WTC11 (cell line): ENCODE measurements around the gene CAMK2B. TPM values are rescaled to one million over a fixed set of nuclear protein-coding genes. Genes with fewer than 3 reads are reported as not detected.

Experiments used
- ATAC-seq: fragments of 200-7000 bp; cut with Tn5 transposase; 2 replicates; pipeline ENCODE4 v1.10.0; 2021; ENCODE audit warnings: mild to moderate bottlenecking, moderate library complexity
- CTCF ChIA-PET: fragments of 300-600 bp; sonication (Branson Sonifier 250); formaldehyde crosslinking; loops from one replicate; lab custom pipeline; 2021; ENCODE audit warnings: antibody characterized with exemption; lab: Charles Lee
- POLR2A ChIA-PET: fragments of 350-600 bp; sonication (Branson Sonifier 250); formaldehyde crosslinking; loops from one replicate; lab custom pipeline; 2021; ENCODE audit warnings: antibody characterized with exemption; lab: Charles Lee
- DNase-seq: peaks from one replicate; pipeline ENCODE4 v3.0.0; 2021; ENCODE audit warnings: low spot score
- H3K27ac Mint-ChIP-seq: 2 replicates; pipeline ENCODE4 v1.8.0; 2021; ENCODE audit warnings: mixed read lengths
- H3K27me3 Mint-ChIP-seq: 2 replicates; pipeline ENCODE4 v1.8.0; 2021; ENCODE audit warnings: low read depth, mild to moderate bottlenecking, moderate library complexity, mixed read lengths
- H3K36me3 Mint-ChIP-seq: 2 replicates; pipeline ENCODE4 v1.8.0; 2021; ENCODE audit warnings: mixed read lengths
- H3K4me1 Mint-ChIP-seq: 2 replicates; pipeline ENCODE4 v1.8.0; 2022; ENCODE audit warnings: mixed read lengths
- H3K4me3 Mint-ChIP-seq: 2 replicates; pipeline ENCODE4 v1.8.0; 2021; ENCODE audit warnings: mild to moderate bottlenecking, moderate library complexity, mixed read lengths
- H3K9me3 Mint-ChIP-seq: 2 replicates; pipeline ENCODE4 v1.8.0; 2021; ENCODE audit warnings: mixed read lengths
- AFF4 ChIP-seq: sonication (generic); formaldehyde crosslinking; IDR thresholded peaks from 2 replicates; pipeline ENCODE4 v1.8.1; 2023; ENCODE audit warnings: mild to moderate bottlenecking, missing genetic modification reagents, borderline replicate concordance
- ATF3 ChIP-seq: sonication (generic); formaldehyde crosslinking; conservative IDR thresholded peaks from 2 replicates; pipeline ENCODE4 v1.8.1; 2022; ENCODE audit warnings: mild to moderate bottlenecking, missing genetic modification reagents
- ATF6 ChIP-seq: sonication (generic); formaldehyde crosslinking; IDR thresholded peaks from 2 replicates; pipeline ENCODE4 v1.8.1; 2023; ENCODE audit warnings: mild to moderate bottlenecking, missing genetic modification reagents
- CBFB ChIP-seq: sonication (generic); formaldehyde crosslinking; IDR thresholded peaks from 2 replicates; pipeline ENCODE4 v1.8.1; 2022; ENCODE audit warnings: mild to moderate bottlenecking, low read depth, missing genetic modification reagents
- CREB1 ChIP-seq: sonication (generic); formaldehyde crosslinking; IDR thresholded peaks from 2 replicates; pipeline ENCODE4 v1.8.0; 2023; ENCODE audit warnings: mild to moderate bottlenecking, missing genetic modification reagents
- ETV6 ChIP-seq: sonication (generic); formaldehyde crosslinking; IDR thresholded peaks from 2 replicates; pipeline ENCODE4 v1.8.1; 2022; ENCODE audit warnings: mild to moderate bottlenecking, missing genetic modification reagents
- FOXK1 ChIP-seq: sonication (generic); formaldehyde crosslinking; IDR thresholded peaks from 2 replicates; pipeline ENCODE4 v1.8.0; 2022; ENCODE audit warnings: mild to moderate bottlenecking, moderate library complexity, missing genetic modification reagents
- GRHL2 ChIP-seq: fragments of 250-450 bp; sonication (Bioruptor Pico); IDR thresholded peaks from 2 replicates; pipeline ENCODE4 v1.8.0; 2022; ENCODE audit warnings: mild to moderate bottlenecking, moderate library complexity; ENCODE audit not compliant: insufficient replicate concordance, severe bottlenecking
- HMGA2 ChIP-seq: fragments of 250-450 bp; sonication (Bioruptor Pico); IDR thresholded peaks from 2 replicates; pipeline ENCODE4 v1.4.0; 2021; ENCODE audit warnings: mild to moderate bottlenecking, moderate library complexity
- HMGXB4 ChIP-seq: sonication (generic); formaldehyde crosslinking; IDR thresholded peaks from 2 replicates; pipeline ENCODE4 v1.8.1; 2023; ENCODE audit warnings: mild to moderate bottlenecking, moderate library complexity, missing genetic modification reagents
- IRF1 ChIP-seq: sonication (generic); formaldehyde crosslinking; IDR thresholded peaks from 2 replicates; pipeline ENCODE4 v1.8.0; 2023; ENCODE audit warnings: missing genetic modification reagents
- MAX ChIP-seq: sonication (generic); formaldehyde crosslinking; IDR thresholded peaks from 2 replicates; pipeline ENCODE4 v1.8.0; 2022; ENCODE audit warnings: mild to moderate bottlenecking, missing genetic modification reagents
- MLX ChIP-seq: sonication (generic); formaldehyde crosslinking; IDR thresholded peaks from 2 replicates; pipeline ENCODE4 v1.8.1; 2023; ENCODE audit warnings: mild to moderate bottlenecking, missing genetic modification reagents, moderate library complexity
- NFE2L1 ChIP-seq: sonication (generic); formaldehyde crosslinking; IDR thresholded peaks from 2 replicates; pipeline ENCODE4 v1.8.1; 2023; ENCODE audit warnings: missing genetic modification reagents
- NFYB ChIP-seq: sonication (generic); formaldehyde crosslinking; conservative IDR thresholded peaks from 2 replicates; pipeline ENCODE4 v1.8.0; 2022; ENCODE audit warnings: low read depth, missing genetic modification reagents
- PREB ChIP-seq: sonication (generic); formaldehyde crosslinking; IDR thresholded peaks from 2 replicates; pipeline ENCODE4 v1.8.1; 2022; ENCODE audit warnings: mild to moderate bottlenecking, missing genetic modification reagents, moderate library complexity, borderline replicate concordance
- PRRX2 ChIP-seq: fragments of 250-450 bp; sonication (Bioruptor Pico); IDR thresholded peaks from 2 replicates; pipeline ENCODE4 v1.8.0; 2021; ENCODE audit warnings: mild to moderate bottlenecking
- RORB ChIP-seq: fragments of 250-450 bp; sonication (Bioruptor Pico); IDR thresholded peaks from 2 replicates; pipeline ENCODE4 v1.9.0; 2021; ENCODE audit warnings: mild to moderate bottlenecking
- SMAD4 ChIP-seq: sonication (generic); formaldehyde crosslinking; IDR thresholded peaks from 2 replicates; pipeline ENCODE4 v1.8.0; 2022; ENCODE audit warnings: mild to moderate bottlenecking, missing genetic modification reagents
- ZBTB21 ChIP-seq: sonication (generic); formaldehyde crosslinking; IDR thresholded peaks from 2 replicates; pipeline ENCODE4 v1.8.1; 2023; ENCODE audit warnings: mild to moderate bottlenecking, missing genetic modification reagents, borderline replicate concordance
- ZNF219 ChIP-seq: sonication (generic); formaldehyde crosslinking; IDR thresholded peaks from 2 replicates; pipeline ENCODE4 v1.8.0; 2023; ENCODE audit warnings: missing genetic modification reagents, mild to moderate bottlenecking, borderline replicate concordance
- ZNF416 ChIP-seq: fragments of 250-450 bp; sonication (Bioruptor Pico); IDR thresholded peaks from 2 replicates; pipeline ENCODE4 v1.9.0; 2021; ENCODE audit warnings: mild to moderate bottlenecking, inconsistent platforms
- total RNA-seq: library from RNA; stranded (reverse); gene quantifications from 3 replicates; pipeline ENCODE4 v1.2.3, GENCODE V29; 2021

The CAMK2B gene
- total RNA-seq, 1 experiment from 2014 or later = 0.44 TPM

GRCh38 chr7:44269943-44270493 lies 55.4 kb downstream of the CAMK2B start:
- CTCF ChIA-PET = no interaction called here
- no peak for TF ChIP-seq ZNF219 (CRISPR knock-in tag)
- TF ChIP-seq CBFB (CRISPR knock-in tag) = no peak
- no peak for TF ChIP-seq CREB1 (CRISPR knock-in tag)
- TF ChIP-seq FOXK1 (CRISPR knock-in tag) = no peak
- no peak for TF ChIP-seq GRHL2
- no peak for TF ChIP-seq IRF1 (CRISPR knock-in tag)
- no peak for TF ChIP-seq PRRX2 (CRISPR knock-in tag)
- TF ChIP-seq ATF3 (CRISPR knock-in tag) = no peak
- no peak for TF ChIP-seq NFYB (CRISPR knock-in tag)
- TF ChIP-seq MLX (CRISPR knock-in tag) = no peak
- TF ChIP-seq AFF4 (CRISPR knock-in tag) = no peak
- no peak for TF ChIP-seq PREB (CRISPR knock-in tag)
- no peak for TF ChIP-seq ZNF416 (CRISPR knock-in tag)
- no peak for TF ChIP-seq SMAD4 (CRISPR knock-in tag)
- TF ChIP-seq ATF6 (CRISPR knock-in tag) = no peak
- Mint-ChIP-seq H3K9me3 (no peaks in the 10 kb centered on the region), H3K4me3 (no peak overlapping the region), H3K27me3 (peaks cover 10% of the 10 kb centered on the region), H3K27ac (no peak overlapping the region), H3K4me1 (no peaks in the 10 kb centered on the region), H3K36me3 (no peaks in the 10 kb centered on the region)
- DNase-seq (no peak), ATAC-seq (no peak)
- POLR2A ChIA-PET = no interaction called here

- ChIA-PET CTCF (interaction anchor here (1.6 kb wide), 1 partner anchor 51 kb away, joined by 4 read pairs; no protein-coding TSS in a partner anchor), POLR2A (no interaction called here)
- H3K27ac Mint-ChIP-seq = no peak overlapping the region
- ATAC-seq = no peak
- no peak for DNase-seq
- H3K36me3 Mint-ChIP-seq = no peaks in the 10 kb centered on the region
- no peaks in the 10 kb centered on the region for H3K4me1 Mint-ChIP-seq
- H3K27me3 Mint-ChIP-seq = peaks cover 6% of the 10 kb centered on the region
- no peak overlapping the region for H3K4me3 Mint-ChIP-seq
- H3K9me3 Mint-ChIP-seq = no peaks in the 10 kb centered on the region
- TF ChIP-seq NFE2L1 = no peak
- TF ChIP-seq IRF1 (CRISPR knock-in tag) = no peak
- TF ChIP-seq HMGXB4 (CRISPR knock-in tag) = no peak
- no peak for TF ChIP-seq MAX
- no peak for TF ChIP-seq ZBTB21 (CRISPR knock-in tag)
- TF ChIP-seq HMGA2 (CRISPR knock-in tag) = no peak
- TF ChIP-seq ETV6 (CRISPR knock-in tag) = no peak
- TF ChIP-seq RORB (CRISPR knock-in tag) = no peak
Measured at GRCh38 chr7:44269417-44269816, 56.0 kb downstream of the CAMK2B start.
